Osteocyte (in vitro differentiated cells): ENCODE measurements around the gene MAGEL2. TPM values are rescaled to one million over a fixed set of nuclear protein-coding genes. Genes with fewer than 3 reads are reported as not detected.

ENCODE experiments used
- DNase-seq: peaks from one replicate; pipeline ENCODE4 v3.0.0; 2021; ENCODE audit warnings: mixed read lengths; ENCODE audit not compliant: unreplicated experiment; ENCODE audit errors: extremely low spot score
- H3K27ac Mint-ChIP-seq: one replicate; pipeline ENCODE4 v1.8.0; 2021; ENCODE audit warnings: mild to moderate bottlenecking, mixed read lengths; ENCODE audit not compliant: unreplicated experiment
- H3K27me3 Mint-ChIP-seq: one replicate; pipeline ENCODE4 v1.8.0; 2021; ENCODE audit warnings: mixed read lengths; ENCODE audit not compliant: unreplicated experiment
- H3K36me3 Mint-ChIP-seq: one replicate; pipeline ENCODE4 v1.8.0; 2021; ENCODE audit warnings: mixed read lengths; ENCODE audit not compliant: unreplicated experiment
- H3K4me1 Mint-ChIP-seq: one replicate; pipeline ENCODE4 v1.8.0; 2021; ENCODE audit warnings: mixed read lengths; ENCODE audit not compliant: unreplicated experiment
- H3K4me3 Mint-ChIP-seq: one replicate; pipeline ENCODE4 v1.8.0; 2021; ENCODE audit warnings: mild to moderate bottlenecking, moderate library complexity, mixed read lengths; ENCODE audit not compliant: unreplicated experiment
- H3K9me3 Mint-ChIP-seq: one replicate; pipeline ENCODE4 v1.8.0; 2021; ENCODE audit warnings: mixed read lengths; ENCODE audit not compliant: unreplicated experiment
- CTCF ChIP-seq: fragments of 200-600 bp; sonication (generic); IDR thresholded peaks from 2 replicates; pipeline ENCODE4 v1.5.0; 2021; ENCODE audit warnings: antibody characterized with exemption, mild to moderate bottlenecking, moderate library complexity
- total RNA-seq: library from RNA; stranded (reverse); gene quantifications from 2 replicates; pipeline ENCODE4 v1.2.1, GENCODE V29; 2021

Gene MAGEL2
- total RNA-seq, 1 donor from 2014 or later = 1.4 TPM

DNA sequence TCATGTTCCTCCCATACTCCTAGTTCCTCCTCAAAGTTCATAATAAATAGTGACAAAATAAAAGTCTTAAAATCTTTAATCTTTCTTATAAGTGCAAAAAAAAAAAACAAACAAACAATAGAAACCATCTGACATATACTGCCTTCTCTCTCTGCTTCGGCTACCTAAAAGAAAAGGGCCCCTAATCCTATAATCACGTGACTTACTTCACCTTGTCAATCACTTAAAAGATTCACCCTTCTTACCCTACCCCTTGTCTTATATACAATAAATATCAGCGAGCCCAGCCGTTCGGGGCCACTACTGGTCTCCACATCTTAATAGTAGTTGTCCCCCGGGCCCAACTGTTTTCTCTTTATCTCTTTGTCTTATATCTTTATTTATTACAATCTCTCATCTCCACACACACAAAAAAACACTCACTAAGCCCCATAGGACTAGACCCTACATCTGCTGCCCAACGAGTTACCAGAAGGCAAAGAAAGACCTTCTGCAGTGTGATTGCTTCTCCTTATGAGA, 53.4 kb downstream of the MAGEL2 start:
- Mint-ChIP-seq H3K27ac (no peak overlapping the region), H3K4me3 (no peak overlapping the region), H3K27me3 (no peaks in the 10 kb centered on the region), H3K9me3 (peaks cover 7% of the 10 kb centered on the region), H3K4me1 (no peaks in the 10 kb centered on the region), H3K36me3 (no peaks in the 10 kb centered on the region)
- no peak for TF ChIP-seq CTCF
- DNase-seq = no peak

Other genes with a start within 250 kb of the MAGEL2 start
- gene GOLGA6L2, start 200.6 kb downstream of the MAGEL2 start, total RNA-seq = not detected in 2 replicates
- not detected in 2 replicates for gene MKRN3, start 82.2 kb downstream of the MAGEL2 start, total RNA-seq
- gene NDN, start 39.4 kb upstream of the MAGEL2 start, total RNA-seq = 27.8 and 29.7 TPM in 2 replicates